NCI-H226 (cell line): ENCODE results near the gene GJC1.
"Not testable (repeated sequence)": the region's sequence is repeated elsewhere in the genome, so short reads cannot be mapped to it uniquely, and the experiment has no call there.

Experiments used
- DNase-seq: peaks from one replicate; pipeline ENCODE4 v3.0.0-alpha.2; 2015

Gene GJC1

GRCh38 chr17:44842748-44843147, 12.7 kb upstream of the GJC1 start:
- no peak for DNase-seq

- DNase-seq: no peak
Measured at GRCh38 chr17:44840936-44841335, 10.8 kb upstream of the GJC1 start.

GRCh38 chr17:44840274-44840673, 10.2 kb upstream of the GJC1 start:
- DNase-seq: no peak

GRCh38 chr17:44837196-44837595, 7.1 kb upstream of the GJC1 start:
- DNase-seq: no peak

GRCh38 chr17:44832805-44833204, 2.7 kb upstream of the GJC1 start:
- DNase-seq: no peak

GRCh38 chr17:44831371-44831770, 1.3 kb upstream of the GJC1 start:
- DNase-seq: no peak

- no peak for DNase-seq
Measured at GRCh38 chr17:44830359-44831288, 537 bp upstream of the GJC1 start.

- no peak for DNase-seq
Measured at GRCh38 chr17:44828919-44829522, 1.1 kb downstream of the GJC1 start.

- no peak for DNase-seq
Measured at GRCh38 chr17:44827863-44828262, 2.2 kb downstream of the GJC1 start.

GRCh38 chr17:44826123-44826790, 3.8 kb downstream of the GJC1 start:
- DNase-seq: peak; percentile 38

GRCh38 chr17:44825236-44825635, 4.9 kb downstream of the GJC1 start:
- not testable (repeated sequence) for DNase-seq

- DNase-seq: peak; percentile 76
Measured at GRCh38 chr17:44820631-44821212, 9.4 kb downstream of the GJC1 start.

- not testable (repeated sequence) for DNase-seq
Measured at GRCh38 chr17:44818508-44818907, 11.6 kb downstream of the GJC1 start.

GRCh38 chr17:44812263-44812662, 17.8 kb downstream of the GJC1 start:
- DNase-seq: no peak

- not testable (repeated sequence) for DNase-seq
Measured at GRCh38 chr17:44808656-44809388, 21.3 kb downstream of the GJC1 start.

- DNase-seq: no peak
Measured at GRCh38 chr17:44808156-44808555, 21.9 kb downstream of the GJC1 start.

GRCh38 chr17:44807817-44808155, 22.3 kb downstream of the GJC1 start:
- no peak for DNase-seq

GRCh38 chr17:44807093-44807816, 22.8 kb downstream of the GJC1 start:
- no peak for DNase-seq

- DNase-seq: no peak
Measured at GRCh38 chr17:44804302-44805089, 25.6 kb downstream of the GJC1 start.

- no peak for DNase-seq
Measured at GRCh38 chr17:44801880-44802279, 28.2 kb downstream of the GJC1 start.

GRCh38 chr17:44798356-44798755, 31.7 kb downstream of the GJC1 start:
- DNase-seq: no peak
